Peyer's patch (tissue), 4 donors: ENCODE measurements around the gene SLC35B4.

Experiments used
- CTCF ChIP-seq, 6 experiments: fragments of 450-650 bp in 4 of 6; fragments of 200-600 bp in 2 of 6; sonication (generic) in 1 of 6; IDR thresholded peaks; one replicate each; pipeline ENCODE4 v1.5.1; 2017 to 2019; ENCODE audit warnings: antibody characterized with exemption in 6 of 6, mild to moderate bottlenecking in 3 of 6, moderate library complexity in 1 of 6
- POLR2A ChIP-seq, 2 donors: fragments of 450-650 bp; IDR thresholded peaks; one replicate each; pipeline ENCODE4 v1.5.1; 2017; ENCODE audit warnings: antibody characterized with exemption in 2 of 2, mild to moderate bottlenecking in 2 of 2, moderate library complexity in 2 of 2

DNA sequence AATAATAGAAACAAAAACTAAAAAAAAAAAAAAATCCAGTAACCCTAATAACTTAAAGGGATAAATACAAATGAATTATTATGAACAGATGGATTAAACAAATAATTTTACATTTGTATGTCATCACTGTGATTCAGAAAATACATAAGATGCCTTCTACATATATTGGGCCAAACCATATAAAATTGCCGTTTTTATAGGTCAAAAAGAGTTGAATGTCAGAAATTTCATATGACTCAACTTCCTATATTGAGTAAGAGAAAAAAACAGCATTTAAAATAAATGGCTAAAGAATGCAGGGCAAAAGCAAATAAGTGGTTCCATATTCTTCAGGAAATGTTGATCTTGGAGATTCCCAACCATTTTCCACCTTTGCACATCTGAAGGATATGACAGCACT lies 9.4 kb downstream of the SLC35B4 start:
- TF ChIP-seq CTCF (IDR thresholded peaks at IDR 0.05) (no peak), POLR2A (IDR thresholded peaks at IDR 0.05) (no peak)
